ENCODE results near the gene SASH1. TPM values are rescaled to one million over a fixed set of nuclear protein-coding genes. Genes with fewer than 3 reads are reported as not detected.

Gene SASH1
- total RNA-seq, 1 experiment from 2014 or later = 33.2 TPM

DNA sequence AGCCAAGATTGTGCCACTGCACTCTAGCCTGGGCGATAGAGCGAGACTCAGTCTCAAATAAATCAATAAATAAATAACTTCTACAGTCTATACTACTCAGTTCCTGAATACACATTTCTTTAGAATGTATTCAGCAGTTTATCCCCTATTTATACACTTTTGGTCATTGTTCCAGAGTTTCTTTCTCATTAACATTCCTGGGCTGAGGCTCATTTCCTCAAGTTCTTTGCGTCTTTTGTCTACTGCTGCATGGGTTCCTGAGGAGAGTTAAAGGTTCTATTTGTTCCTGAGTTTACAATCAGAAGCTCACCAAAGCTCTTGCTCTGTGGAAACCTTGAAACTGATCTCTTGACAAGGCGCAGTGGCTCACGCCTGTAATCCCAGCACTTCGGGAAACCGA lies 37.7 kb upstream of the SASH1 start:
- no peak overlapping the region for H2AK5ac ChIP-seq (ENCODE audit: insufficient read length, low read length)
- H3K56ac ChIP-seq (ENCODE audit: insufficient read length, low read depth, low read length) = no peak overlapping the region
- no CpG with 5 or more reads among the region's 7 CpGs for WGBS (ENCODE audit: extremely low coverage, insufficient read length, low lambda C conversion rate)
- H4K91ac ChIP-seq (ENCODE audit: insufficient read length, low read depth, low read length) = no peak overlapping the region
- H3K36me3 Mint-ChIP-seq (ENCODE audit: insufficient read depth in 1 of 3, low read depth in 3 of 3) = no peaks in the 10 kb centered on the region
- H3K4me1 Mint-ChIP-seq = peaks cover 13 to 20% of the 10 kb centered on the region in 2 experiments
- H3K4me3 Mint-ChIP-seq = no peak overlapping the region
- no peaks in the 10 kb centered on the region for H3K4me1 ChIP-seq (ENCODE audit: insufficient read depth, low read length)
- H3K27me3 Mint-ChIP-seq (ENCODE audit: low read depth) = 0 out of 2 replicates have a peak, but pooled peaks cover 1% of the 10 kb centered on the region
- no peak overlapping the region for H3K18ac ChIP-seq (ENCODE audit: insufficient read length, low read depth, low read length)
- no peak overlapping the region for H2BK5ac ChIP-seq (ENCODE audit: insufficient read length, low read length)
- H2BK15ac ChIP-seq (ENCODE audit: low read depth, low read length) = no peak overlapping the region
- H3K4me2 ChIP-seq (ENCODE audit: insufficient read depth, insufficient read length, low read length) = no peak overlapping the region
- H3K9ac ChIP-seq (ENCODE audit: extremely low read depth, insufficient read length, low read length) = no peak overlapping the region
- H3K4ac ChIP-seq (ENCODE audit: low read depth, low read length) = no peak overlapping the region
- H2BK12ac ChIP-seq (ENCODE audit: insufficient read length, low read depth, low read length) = no peak overlapping the region
- no peaks in the 10 kb centered on the region for H3K9me3 ChIP-seq (ENCODE audit: control insufficient read depth, low read depth, low read length)
- no peak overlapping the region for H2BK20ac ChIP-seq (ENCODE audit: low read depth, low read length, poor library complexity, severe bottlenecking)
- no peak overlapping the region for H3K23ac ChIP-seq (ENCODE audit: insufficient read length, low read depth, low read length)
- no peaks in the 10 kb centered on the region for H3K79me2 ChIP-seq (ENCODE audit: insufficient read depth, low read length)
- H3K27ac Mint-ChIP-seq = peak overlapping the region in 1 of 3 experiments; percentile 56; a peak in 2 of 7 replicates
- H2BK120ac ChIP-seq (ENCODE audit: low read depth, low read length, poor library complexity, severe bottlenecking) = no peak overlapping the region
- H3K23me2 ChIP-seq (ENCODE audit: insufficient read length, low read depth, low read length, poor library complexity, severe bottlenecking) = no peaks in the 10 kb centered on the region
- TF ChIP-seq, protein P1, sequence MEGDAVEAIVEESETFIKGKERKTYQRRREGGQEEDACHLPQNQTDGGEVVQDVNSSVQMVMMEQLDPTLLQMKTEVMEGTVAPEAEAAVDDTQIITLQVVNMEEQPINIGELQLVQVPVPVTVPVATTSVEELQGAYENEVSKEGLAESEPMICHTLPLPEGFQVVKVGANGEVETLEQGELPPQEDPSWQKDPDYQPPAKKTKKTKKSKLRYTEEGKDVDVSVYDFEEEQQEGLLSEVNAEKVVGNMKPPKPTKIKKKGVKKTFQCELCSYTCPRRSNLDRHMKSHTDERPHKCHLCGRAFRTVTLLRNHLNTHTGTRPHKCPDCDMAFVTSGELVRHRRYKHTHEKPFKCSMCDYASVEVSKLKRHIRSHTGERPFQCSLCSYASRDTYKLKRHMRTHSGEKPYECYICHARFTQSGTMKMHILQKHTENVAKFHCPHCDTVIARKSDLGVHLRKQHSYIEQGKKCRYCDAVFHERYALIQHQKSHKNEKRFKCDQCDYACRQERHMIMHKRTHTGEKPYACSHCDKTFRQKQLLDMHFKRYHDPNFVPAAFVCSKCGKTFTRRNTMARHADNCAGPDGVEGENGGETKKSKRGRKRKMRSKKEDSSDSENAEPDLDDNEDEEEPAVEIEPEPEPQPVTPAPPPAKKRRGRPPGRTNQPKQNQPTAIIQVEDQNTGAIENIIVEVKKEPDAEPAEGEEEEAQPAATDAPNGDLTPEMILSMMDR (conservative IDR thresholded peaks at IDR 0.05) = no peak
- no peak for DNase-seq
- H4K8ac ChIP-seq (replicated peaks; ENCODE audit: insufficient read length, low read depth, low read length) = no peak overlapping the region
- no peaks in the 10 kb centered on the region for H4K20me1 ChIP-seq (ENCODE audit: control insufficient read depth, insufficient read depth, insufficient read length)
- H3K27ac ChIP-seq (ENCODE audit: insufficient read length, low read depth, low read length) = no peak overlapping the region
- no peaks in the 10 kb centered on the region for H3K79me1 ChIP-seq (ENCODE audit: insufficient read depth, low read depth, low read length, poor library complexity, severe bottlenecking)
- no peak overlapping the region for H3T11ph ChIP-seq (ENCODE audit: low read length)
- H3K27me3 ChIP-seq (ENCODE audit: insufficient read depth, low read length) = no peaks in the 10 kb centered on the region
- no peak overlapping the region for H4K5ac ChIP-seq (ENCODE audit: insufficient read length, low read depth, low read length)
- no peak overlapping the region for H3K14ac ChIP-seq (ENCODE audit: insufficient read depth, low read length)
- H2AFZ ChIP-seq (ENCODE audit: low read length) = no peak overlapping the region
- no peaks in the 10 kb centered on the region; a peak in 1 of 5 replicates for H3K9me3 Mint-ChIP-seq
